Uterus (tissue), 4 donors: Measurements from ENCODE around the gene CLPX. TPM values are rescaled to one million over a fixed set of nuclear protein-coding genes. Genes with fewer than 3 reads are reported as not detected.

Experiments used
- DNase-seq, 2 donors: peaks; one replicate each; pipeline ENCODE4 v3.0.0-alpha.2; 2019 to 2020
- H3K27ac ChIP-seq, 2 donors: fragments of 200-600 bp; sonication (generic); 1 replicate in 1 of 2; 2 replicates in 1 of 2; pipeline ENCODE4 v1.5.1; 2016 to 2018
- H3K27me3 ChIP-seq, 2 donors: fragments of 200-600 bp; sonication (generic); one replicate each; pipeline ENCODE4 v1.5.1; 2018 to 2019; ENCODE audit warnings: control low read depth in 1 of 2
- H3K36me3 ChIP-seq, 2 donors: fragments of 200-600 bp; sonication (generic); one replicate each; pipeline ENCODE4 v1.5.1; 2019; ENCODE audit warnings: control low read depth in 1 of 2
- H3K4me1 ChIP-seq, 2 donors: fragments of 200-600 bp; sonication (generic); one replicate each; pipeline ENCODE4 v1.5.1; 2018 to 2019; ENCODE audit warnings: control low read depth in 1 of 2
- H3K4me3 ChIP-seq, 2 donors: fragments of 200-600 bp; sonication (generic); 1 replicate in 1 of 2; 2 replicates in 1 of 2; pipeline ENCODE4 v1.5.1; 2018 to 2019; ENCODE audit warnings: mild to moderate bottlenecking in 1 of 2
- H3K9me3 ChIP-seq, 2 donors: fragments of 200-600 bp; sonication (generic); one replicate each; pipeline ENCODE4 v1.5.1; 2019; ENCODE audit warnings: control low read depth in 1 of 2
- CTCF ChIP-seq, 4 experiments: fragments of 200-600 bp in 2 of 4; fragments of 450-650 bp in 2 of 4; sonication (generic) in 2 of 4; IDR thresholded peaks; one replicate each; pipeline ENCODE4 v1.5.1; 2016 to 2019; ENCODE audit warnings: antibody characterized with exemption in 4 of 4, mild to moderate bottlenecking in 2 of 4, moderate library complexity in 1 of 4
- POLR2A ChIP-seq, 2 donors: fragments of 450-650 bp; IDR thresholded peaks; one replicate each; pipeline ENCODE4 v1.6.1; 2016; ENCODE audit warnings: antibody characterized with exemption in 2 of 2, mild to moderate bottlenecking in 1 of 2, moderate library complexity in 1 of 2
- intact Hi-C: fragments of 100-400 bp; cut with DNase I; formaldehyde crosslinking; loops from one replicate; pipeline ENCODE4 v1.15.1; 2023; ENCODE audit warnings: low total_unique reads
- total RNA-seq, 4 donors: library from RNA; depleted of rRNA in 3 of 4; stranded (reverse); fragments of >200 nt in 3 of 4; gene quantifications; one replicate each; pipeline versions ENCODE4 v1.1.0 to v1.2.4, GENCODE V29; 2014 to 2023
- donor health status: DM: yes; HTN: yes; CAD: no.

The CLPX gene
- total RNA-seq, 4 donors from 2014 or later: 21.0 to 85.2 (median 51.8) TPM

- H3K9me3 ChIP-seq: no peaks in the 10 kb centered on the region
Observed at GRCh38 chr15:65132878-65133547, 52.1 kb downstream of the CLPX start.

GRCh38 chr15:65130941-65131340, 54.2 kb downstream of the CLPX start:
- Histone ChIP-seq H3K4me1 (peaks cover 0 to 7% of the 10 kb centered on the region in 2 donors), H3K27me3 (no peaks in the 10 kb centered on the region), H3K27ac (no peak overlapping the region), H3K4me3 (no peak overlapping the region), H3K9me3 (no peaks in the 10 kb centered on the region), H3K36me3 (no peaks in the 10 kb centered on the region)
- TF ChIP-seq CTCF (IDR thresholded peaks at IDR 0.05) (no peak), POLR2A (IDR thresholded peaks at IDR 0.05) (no peak)
- DNase-seq: no peak
- intact Hi-C loops: no loop called here

More at GRCh38 chr15:65132878-65133547, 52.1 kb downstream of the CLPX start:
- peak overlapping the region; percentile 60 to 70 for H3K4me3 ChIP-seq
- no peak for DNase-seq
- H3K27me3 ChIP-seq: no peaks in the 10 kb centered on the region
- intact Hi-C loops: no loop called here
- H3K4me1 ChIP-seq: peaks cover 0 to 7% of the 10 kb centered on the region in 2 donors
- peak overlapping the region; percentile 77 to 87 for H3K27ac ChIP-seq
- H3K36me3 ChIP-seq: no peaks in the 10 kb centered on the region
- TF ChIP-seq POLR2A (IDR thresholded peaks at IDR 0.05) (no peak), CTCF (IDR thresholded peaks at IDR 0.05) (no peak)

GRCh38 chr15:65115542-65115941, 69.6 kb downstream of the CLPX start:
- Histone ChIP-seq H3K27me3 (no peaks in the 10 kb centered on the region), H3K4me3 (no peak overlapping the region), H3K9me3 (no peaks in the 10 kb centered on the region), H3K36me3 (no peaks in the 10 kb centered on the region), H3K4me1 (no peaks in the 10 kb centered on the region), H3K27ac (no peak overlapping the region)
- DNase-seq: no peak
- intact Hi-C loops: no loop called here
- TF ChIP-seq CTCF (IDR thresholded peaks at IDR 0.05) (no peak), POLR2A (IDR thresholded peaks at IDR 0.05) (no peak)

GRCh38 chr15:65115086-65115485, 70.1 kb downstream of the CLPX start, which contains the start of gene UBAP1L:
Gene UBAP1L (minus strand): TSS chr15:65115200. CDS start chr15:65106215, 8,985 bp downstream.
- intact Hi-C loops: no loop called here
- no peak within 1 kb of the TSS for H3K27ac ChIP-seq
- TF ChIP-seq CTCF (IDR thresholded peaks at IDR 0.05): no peak
- no peak for TF ChIP-seq POLR2A (IDR thresholded peaks at IDR 0.05)
- no peaks in the 10 kb centered on the region for H3K36me3 ChIP-seq
- no peak within 1 kb of the TSS for H3K4me3 ChIP-seq
- no peaks in the 10 kb centered on the region for H3K4me1 ChIP-seq
- DNase-seq: no peak
- no peaks in the 10 kb centered on the region for H3K9me3 ChIP-seq
- H3K27me3 ChIP-seq: no peaks in the 10 kb centered on the region

GRCh38 chr15:65110676-65111292, 74.4 kb downstream of the CLPX start:
- TF ChIP-seq CTCF (IDR thresholded peaks at IDR 0.05) (no peak), POLR2A (IDR thresholded peaks at IDR 0.05) (no peak)
- Histone ChIP-seq H3K27me3 (no peaks in the 10 kb centered on the region), H3K36me3 (no peaks in the 10 kb centered on the region), H3K4me1 (no peaks in the 10 kb centered on the region), H3K27ac (no peak overlapping the region), H3K4me3 (no peak overlapping the region), H3K9me3 (no peaks in the 10 kb centered on the region)
- no peak for DNase-seq
- intact Hi-C loops: no loop called here
